ENCODE results near the gene AQP3.
"Not testable (repeated sequence)": the region's sequence is repeated elsewhere in the genome, so short reads cannot be mapped to it uniquely, and the experiment has no call there.

Gene AQP3

GRCh38 chr9:33439731-33440130, 7.7 kb downstream of the AQP3 start:
- no peak for DNase-seq

GRCh38 chr9:33438926-33439680, 8.3 kb downstream of the AQP3 start:
- DNase-seq, result no peak

- no peak for DNase-seq
Observed at GRCh38 chr9:33437898-33438297, 9.5 kb downstream of the AQP3 start.

- DNase-seq, result no peak
Observed at GRCh38 chr9:33437205-33437604, 10.2 kb downstream of the AQP3 start.

GRCh38 chr9:33436445-33436844, 10.9 kb downstream of the AQP3 start:
- no peak for DNase-seq

GRCh38 chr9:33435821-33436277, 11.5 kb downstream of the AQP3 start:
- no peak for DNase-seq

- DNase-seq, result no peak
Observed at GRCh38 chr9:33434317-33435105, 12.9 kb downstream of the AQP3 start.

- no peak for DNase-seq
Observed at GRCh38 chr9:33433871-33434270, 13.5 kb downstream of the AQP3 start.

GRCh38 chr9:33431420-33431819, 16.0 kb downstream of the AQP3 start:
- no peak for DNase-seq

- DNase-seq, result no peak
Observed at GRCh38 chr9:33430942-33431341, 16.5 kb downstream of the AQP3 start.

- no peak for DNase-seq
Observed at GRCh38 chr9:33429256-33429985, 18.0 kb downstream of the AQP3 start.

GRCh38 chr9:33426843-33427293, 20.5 kb downstream of the AQP3 start:
- DNase-seq, result no peak

GRCh38 chr9:33425128-33425533, 22.3 kb downstream of the AQP3 start:
- DNase-seq, result no peak

- DNase-seq, result not testable (repeated sequence)
Observed at GRCh38 chr9:33424492-33424891, 22.9 kb downstream of the AQP3 start.

- DNase-seq, result not testable (repeated sequence)
Observed at GRCh38 chr9:33424043-33424442, 23.4 kb downstream of the AQP3 start.

- DNase-seq, result no peak
Observed at GRCh38 chr9:33419708-33420303, 27.6 kb downstream of the AQP3 start.

GRCh38 chr9:33418090-33418489, 29.3 kb downstream of the AQP3 start:
- DNase-seq, result no peak

- no peak for DNase-seq
Observed at GRCh38 chr9:33416996-33417395, 30.4 kb downstream of the AQP3 start.

- DNase-seq, result peak; percentile 39
Observed at GRCh38 chr9:33415501-33416038, 31.8 kb downstream of the AQP3 start.

GRCh38 chr9:33414889-33415500, 32.4 kb downstream of the AQP3 start:
- no peak for DNase-seq

- DNase-seq, result no peak
Observed at GRCh38 chr9:33414268-33414667, 33.1 kb downstream of the AQP3 start.

GRCh38 chr9:33408087-33408486, 39.3 kb downstream of the AQP3 start:
- DNase-seq, result no peak
